ENCODE measurements around the gene SFMBT2.

SFMBT2 gene

GRCh38 chr10:7251696-7252465, 159.0 kb downstream of the SFMBT2 start:
- Histone ChIP-seq H3K4me3 (ENCODE audit: low read length) (no peak overlapping the region), H3K9ac (ENCODE audit: low read length) (no peak overlapping the region), H3K4me1 (ENCODE audit: control insufficient read depth, low read depth, low read length) (no peaks in the 10 kb centered on the region), H3K27ac (ENCODE audit: low read length) (no peak overlapping the region), H3K36me3 (ENCODE audit: control insufficient read depth, low read depth, low read length) (no peaks in the 10 kb centered on the region), H3K27me3 (ENCODE audit: control insufficient read depth, insufficient read depth, low read length) (no peaks in the 10 kb centered on the region), H3K9me3 (ENCODE audit: control insufficient read depth, low read depth, low read length) (no peaks in the 10 kb centered on the region)

- Histone ChIP-seq H3K4me1 (ENCODE audit: control insufficient read depth, low read depth, low read length) (no peaks in the 10 kb centered on the region), H3K27me3 (ENCODE audit: control insufficient read depth, insufficient read depth, low read length) (no peaks in the 10 kb centered on the region), H3K36me3 (ENCODE audit: control insufficient read depth, low read depth, low read length) (no peaks in the 10 kb centered on the region), H3K9ac (ENCODE audit: low read length) (no peak overlapping the region), H3K9me3 (ENCODE audit: control insufficient read depth, low read depth, low read length) (no peaks in the 10 kb centered on the region), H3K4me3 (ENCODE audit: low read length) (no peak overlapping the region), H3K27ac (ENCODE audit: low read length) (no peak overlapping the region)
Measured at GRCh38 chr10:7250236-7250635, 160.6 kb downstream of the SFMBT2 start.

- Histone ChIP-seq H3K36me3 (ENCODE audit: control insufficient read depth, low read depth, low read length) (no peaks in the 10 kb centered on the region), H3K9me3 (ENCODE audit: control insufficient read depth, low read depth, low read length) (no peaks in the 10 kb centered on the region), H3K4me3 (ENCODE audit: low read length) (no peak overlapping the region), H3K27ac (ENCODE audit: low read length) (no peak overlapping the region), H3K9ac (ENCODE audit: low read length) (no peak overlapping the region), H3K4me1 (ENCODE audit: control insufficient read depth, low read depth, low read length) (no peaks in the 10 kb centered on the region), H3K27me3 (ENCODE audit: control insufficient read depth, insufficient read depth, low read length) (no peaks in the 10 kb centered on the region)
Measured at GRCh38 chr10:7248585-7249164, 162.2 kb downstream of the SFMBT2 start.

- no peaks in the 10 kb centered on the region for H3K4me1 ChIP-seq (ENCODE audit: control insufficient read depth, low read depth, low read length)
- no peaks in the 10 kb centered on the region for H3K27me3 ChIP-seq (ENCODE audit: control insufficient read depth, insufficient read depth, low read length)
- no peak overlapping the region for H3K9ac ChIP-seq (ENCODE audit: low read length)
- no peak overlapping the region for H3K4me3 ChIP-seq (ENCODE audit: low read length)
- no peaks in the 10 kb centered on the region for H3K9me3 ChIP-seq (ENCODE audit: control insufficient read depth, low read depth, low read length)
- no peak overlapping the region for H3K27ac ChIP-seq (ENCODE audit: low read length)
- H3K36me3 ChIP-seq (ENCODE audit: control insufficient read depth, low read depth, low read length) = no peaks in the 10 kb centered on the region
Measured at GRCh38 chr10:7248148-7248547, 162.7 kb downstream of the SFMBT2 start.

GRCh38 chr10:7245505-7245904, 165.3 kb downstream of the SFMBT2 start:
- H3K9ac ChIP-seq (ENCODE audit: low read length) = no peak overlapping the region
- no peaks in the 10 kb centered on the region for H3K9me3 ChIP-seq (ENCODE audit: control insufficient read depth, low read depth, low read length)
- H3K27ac ChIP-seq (ENCODE audit: low read length) = no peak overlapping the region
- no peaks in the 10 kb centered on the region for H3K36me3 ChIP-seq (ENCODE audit: control insufficient read depth, low read depth, low read length)
- no peaks in the 10 kb centered on the region for H3K4me1 ChIP-seq (ENCODE audit: control insufficient read depth, low read depth, low read length)
- H3K4me3 ChIP-seq (ENCODE audit: low read length) = no peak overlapping the region
- no peaks in the 10 kb centered on the region for H3K27me3 ChIP-seq (ENCODE audit: control insufficient read depth, insufficient read depth, low read length)

- Histone ChIP-seq H3K4me1 (ENCODE audit: control insufficient read depth, low read depth, low read length) (no peaks in the 10 kb centered on the region), H3K27ac (ENCODE audit: low read length) (no peak overlapping the region), H3K9ac (ENCODE audit: low read length) (no peak overlapping the region), H3K4me3 (ENCODE audit: low read length) (no peak overlapping the region), H3K27me3 (ENCODE audit: control insufficient read depth, insufficient read depth, low read length) (no peaks in the 10 kb centered on the region), H3K9me3 (ENCODE audit: control insufficient read depth, low read depth, low read length) (no peaks in the 10 kb centered on the region), H3K36me3 (ENCODE audit: control insufficient read depth, low read depth, low read length) (no peaks in the 10 kb centered on the region)
Measured at GRCh38 chr10:7243873-7244272, 167.0 kb downstream of the SFMBT2 start.

GRCh38 chr10:7243139-7243538, 167.7 kb downstream of the SFMBT2 start:
- Histone ChIP-seq H3K27me3 (ENCODE audit: control insufficient read depth, insufficient read depth, low read length) (no peaks in the 10 kb centered on the region), H3K36me3 (ENCODE audit: control insufficient read depth, low read depth, low read length) (no peaks in the 10 kb centered on the region), H3K27ac (ENCODE audit: low read length) (no peak overlapping the region), H3K4me1 (ENCODE audit: control insufficient read depth, low read depth, low read length) (no peaks in the 10 kb centered on the region), H3K9ac (ENCODE audit: low read length) (no peak overlapping the region), H3K4me3 (ENCODE audit: low read length) (no peak overlapping the region), H3K9me3 (ENCODE audit: control insufficient read depth, low read depth, low read length) (no peaks in the 10 kb centered on the region)

- no peaks in the 10 kb centered on the region for H3K27me3 ChIP-seq (ENCODE audit: control insufficient read depth, insufficient read depth, low read length)
- no peak overlapping the region for H3K4me3 ChIP-seq (ENCODE audit: low read length)
- H3K27ac ChIP-seq (ENCODE audit: low read length) = no peak overlapping the region
- no peaks in the 10 kb centered on the region for H3K9me3 ChIP-seq (ENCODE audit: control insufficient read depth, low read depth, low read length)
- H3K9ac ChIP-seq (ENCODE audit: low read length) = no peak overlapping the region
- H3K4me1 ChIP-seq (ENCODE audit: control insufficient read depth, low read depth, low read length) = no peaks in the 10 kb centered on the region
- no peaks in the 10 kb centered on the region for H3K36me3 ChIP-seq (ENCODE audit: control insufficient read depth, low read depth, low read length)
Measured at GRCh38 chr10:7239312-7239985, 171.4 kb downstream of the SFMBT2 start.

GRCh38 chr10:7235376-7235775, 175.5 kb downstream of the SFMBT2 start:
- Histone ChIP-seq H3K4me3 (ENCODE audit: low read length) (no peak overlapping the region), H3K9ac (ENCODE audit: low read length) (no peak overlapping the region), H3K27ac (ENCODE audit: low read length) (no peak overlapping the region), H3K4me1 (ENCODE audit: control insufficient read depth, low read depth, low read length) (no peaks in the 10 kb centered on the region), H3K9me3 (ENCODE audit: control insufficient read depth, low read depth, low read length) (no peaks in the 10 kb centered on the region), H3K36me3 (ENCODE audit: control insufficient read depth, low read depth, low read length) (no peaks in the 10 kb centered on the region), H3K27me3 (ENCODE audit: control insufficient read depth, insufficient read depth, low read length) (no peaks in the 10 kb centered on the region)

GRCh38 chr10:7234109-7234508, 176.7 kb downstream of the SFMBT2 start:
- Histone ChIP-seq H3K27me3 (ENCODE audit: control insufficient read depth, insufficient read depth, low read length) (no peaks in the 10 kb centered on the region), H3K36me3 (ENCODE audit: control insufficient read depth, low read depth, low read length) (no peaks in the 10 kb centered on the region), H3K9me3 (ENCODE audit: control insufficient read depth, low read depth, low read length) (no peaks in the 10 kb centered on the region), H3K4me3 (ENCODE audit: low read length) (no peak overlapping the region), H3K27ac (ENCODE audit: low read length) (no peak overlapping the region), H3K4me1 (ENCODE audit: control insufficient read depth, low read depth, low read length) (no peaks in the 10 kb centered on the region), H3K9ac (ENCODE audit: low read length) (no peak overlapping the region)

- Histone ChIP-seq H3K27ac (ENCODE audit: low read length) (no peak overlapping the region), H3K27me3 (ENCODE audit: control insufficient read depth, insufficient read depth, low read length) (no peaks in the 10 kb centered on the region), H3K4me1 (ENCODE audit: control insufficient read depth, low read depth, low read length) (no peaks in the 10 kb centered on the region), H3K4me3 (ENCODE audit: low read length) (no peak overlapping the region), H3K9me3 (ENCODE audit: control insufficient read depth, low read depth, low read length) (no peaks in the 10 kb centered on the region), H3K36me3 (ENCODE audit: control insufficient read depth, low read depth, low read length) (no peaks in the 10 kb centered on the region), H3K9ac (ENCODE audit: low read length) (no peak overlapping the region)
Measured at GRCh38 chr10:7233259-7233991, 177.4 kb downstream of the SFMBT2 start.
